IMR-90 (cell line): ENCODE measurements around the gene ARR3. TPM values are rescaled to one million over a fixed set of nuclear protein-coding genes. Genes with fewer than 3 reads are reported as not detected.

Experiments
- ATAC-seq: fragments of 200-7000 bp; cut with Tn5 transposase; 2 replicates; pipeline ENCODE4 v1.9.1; 2020; ENCODE audit warnings: low read depth, mild to moderate bottlenecking, moderate library complexity
- BruUV-seq: library from RNA; stranded (reverse); fragments of 400-500 nt; replicated peaks from 2 replicates; lab custom pipeline; 2021; lab: Mats Ljungman, UMichigan
- CTCF ChIA-PET: fragments of 300-600 bp; formaldehyde crosslinking; extraction: SDS; loops from one replicate; lab custom pipeline; 2021; ENCODE audit warnings: antibody characterized with exemption; lab: Yijun Ruan, JAX
- POLR2A ChIA-PET: fragments of 300-600 bp; sonication (Branson Sonifier 250); formaldehyde crosslinking; loops from one replicate; lab custom pipeline; 2022; ENCODE audit warnings: antibody characterized with exemption; ENCODE audit not compliant: unreplicated experiment; lab: Charles Lee
- DNase-seq: peaks from one replicate; pipeline ENCODE4 v3.0.0; 2013
- H2AFZ ChIP-seq: replicated peaks from 2 replicates; pipeline ENCODE3; 2013; ENCODE audit warnings: low read length, mild to moderate bottlenecking; ENCODE audit not compliant: poor library complexity
- H2AK5ac ChIP-seq: 2 replicates; pipeline ENCODE4 v1.6.1; 2013; ENCODE audit warnings: low read depth, low read length, inconsistent platforms
- H2AK9ac ChIP-seq: replicated peaks from 2 replicates; pipeline ENCODE3; 2013; ENCODE audit warnings: mild to moderate bottlenecking, low read depth, low read length, moderate library complexity; ENCODE audit not compliant: poor library complexity
- H2BK120ac ChIP-seq: 2 replicates; pipeline ENCODE4 v1.6.1; 2013; ENCODE audit warnings: low read depth, low read length, inconsistent platforms
- H2BK15ac ChIP-seq: 3 replicates; pipeline ENCODE4 v1.6.1; 2013; ENCODE audit warnings: low read depth, low read length, inconsistent platforms
- H2BK20ac ChIP-seq: 2 replicates; pipeline ENCODE4 v1.6.1; 2013; ENCODE audit warnings: low read depth, mild to moderate bottlenecking, inconsistent platforms, low read length, moderate library complexity
- H2BK5ac ChIP-seq: 2 replicates; pipeline ENCODE4 v1.6.1; 2013; ENCODE audit warnings: mild to moderate bottlenecking, low read depth, low read length, inconsistent platforms; ENCODE audit not compliant: poor library complexity, severe bottlenecking
- H3K14ac ChIP-seq: replicated peaks from 2 replicates; pipeline ENCODE4 v1.6.1; 2013; ENCODE audit warnings: low read depth, low read length, inconsistent platforms
- H3K18ac ChIP-seq: 2 replicates; pipeline ENCODE4 v1.6.1; 2013; ENCODE audit warnings: low read depth, low read length, control low read depth
- H3K23ac ChIP-seq: 2 replicates; pipeline ENCODE4 v1.6.1; 2013; ENCODE audit warnings: low read depth, low read length, inconsistent platforms
- H3K27ac ChIP-seq: 2 replicates; pipeline ENCODE4 v1.5.1; 2013; ENCODE audit warnings: mild to moderate bottlenecking, control low read depth, low read length; ENCODE audit not compliant: insufficient read depth
- H3K27me3 ChIP-seq: 2 replicates; pipeline ENCODE4 v1.6.1; 2013; ENCODE audit warnings: low read length; ENCODE audit not compliant: control insufficient read depth, insufficient read depth
- H3K36me3 ChIP-seq: 2 replicates; pipeline ENCODE4 v1.6.1; 2013; ENCODE audit warnings: low read length, mixed read lengths; ENCODE audit not compliant: control insufficient read depth, insufficient read depth
- H3K4ac ChIP-seq: 2 replicates; pipeline ENCODE4 v1.6.1; 2013; ENCODE audit warnings: low read depth, low read length, inconsistent platforms
- H3K4me1 ChIP-seq: 2 replicates; pipeline ENCODE4 v1.6.1; 2013; ENCODE audit warnings: low read length, mixed read lengths; ENCODE audit not compliant: control insufficient read depth, insufficient read depth
- H3K4me2 ChIP-seq: 2 replicates; pipeline ENCODE4 v1.6.1; 2013; ENCODE audit warnings: low read depth, mild to moderate bottlenecking, control low read depth, low read length, moderate library complexity
- H3K4me3 ChIP-seq: 2 replicates; pipeline ENCODE4 v1.5.1; 2013; ENCODE audit warnings: low read depth, mild to moderate bottlenecking, control low read depth, low read length, moderate library complexity; ENCODE audit not compliant: insufficient read depth
- H3K56ac ChIP-seq: 2 replicates; pipeline ENCODE4 v1.6.1; 2013; ENCODE audit warnings: low read length, inconsistent platforms; ENCODE audit not compliant: insufficient read depth; ENCODE audit errors: extremely low read depth
- H3K79me1 ChIP-seq, 2 experiments: 2 replicates each; pipeline ENCODE4 v1.6.1; 2013; ENCODE audit warnings: low read length in 2 of 2, inconsistent platforms in 1 of 2, low read depth in 1 of 2
- H3K9ac ChIP-seq: 2 replicates; pipeline ENCODE4 v1.6.1; 2013; ENCODE audit warnings: low read depth, low read length, control low read depth
- H3K9me1 ChIP-seq: 2 replicates; pipeline ENCODE4 v1.6.1; 2013; ENCODE audit warnings: low read length, inconsistent platforms; ENCODE audit not compliant: insufficient read depth
- H3K9me3 ChIP-seq: 2 replicates; pipeline ENCODE4 v1.6.1; 2013; ENCODE audit warnings: low read length; ENCODE audit not compliant: control insufficient read depth, insufficient read depth
- H4K20me1 ChIP-seq: 2 replicates; pipeline ENCODE4 v1.6.1; 2013; ENCODE audit warnings: low read length, inconsistent platforms; ENCODE audit not compliant: insufficient read depth
- H4K5ac ChIP-seq: 2 replicates; pipeline ENCODE4 v1.6.1; 2013; ENCODE audit warnings: mild to moderate bottlenecking, low read depth, low read length, control low read depth
- H4K8ac ChIP-seq, 2 experiments: 2 replicates each; pipeline ENCODE4 v1.6.1; 2013; ENCODE audit warnings: low read depth in 2 of 2, low read length in 2 of 2, control low read depth in 1 of 2, inconsistent platforms in 1 of 2
- H4K91ac ChIP-seq: 2 replicates; pipeline ENCODE4 v1.6.1; 2013; ENCODE audit warnings: low read depth, low read length, inconsistent platforms; ENCODE audit not compliant: insufficient read depth
- CHD1 ChIP-seq: IDR thresholded peaks from 2 replicates; pipeline ENCODE4 v1.6.1; 2012; ENCODE audit warnings: low read depth, low read length, improper control_type of control experiment
- ELK1 ChIP-seq: fragments of 150-350 bp; IDR thresholded peaks from 2 replicates; pipeline ENCODE4 v1.6.1; 2016; ENCODE audit warnings: low read depth, mild to moderate bottlenecking, low read length, moderate library complexity, borderline replicate concordance
- MAZ ChIP-seq: IDR thresholded peaks from 2 replicates; pipeline ENCODE4 v1.6.1; 2012; ENCODE audit warnings: low read depth, mild to moderate bottlenecking, low read length, improper control_type of control experiment, moderate library complexity, borderline replicate concordance
- RCOR1 ChIP-seq: IDR thresholded peaks from 2 replicates; pipeline ENCODE4 v1.6.1; 2012; ENCODE audit warnings: mild to moderate bottlenecking, low read length, improper control_type of control experiment; ENCODE audit not compliant: insufficient replicate concordance
- USF2 ChIP-seq: fragments of 150-350 bp; IDR thresholded peaks from 2 replicates; pipeline ENCODE4 v1.6.1; 2017; ENCODE audit warnings: mild to moderate bottlenecking, antibody characterized with exemption, low read length, low read depth
- WGBS, 2 experiments: methylation state at CpG; one replicate each; pipeline versions ENCODE4 v1.1.5 to v1.1.7; 2013; ENCODE audit warnings: missing lambda C conversion rate in 2 of 2; ENCODE audit not compliant: insufficient read length in 1 of 2; ENCODE audit errors: extremely low coverage in 2 of 2; 5-methylcytosine and 5-hydroxymethylcytosine counted together
- dilution Hi-C: fragments of 300-500 bp; cut with HindIII; formaldehyde crosslinking; loops from one replicate; pipeline ENCODE4 v1.14.3; 2018; ENCODE audit warnings: low sequenced_read_pairs; ENCODE audit not compliant: unreplicated experiment
- in situ Hi-C: fragments of 300-500 bp; cut with MboI; formaldehyde crosslinking; loops from 3 replicates; pipeline ENCODE4 v1.14.3; 2019; ENCODE audit warnings: low sequenced_read_pairs, inconsistent platforms, mixed read lengths
- intact Hi-C: fragments of 100-400 bp; cut with micrococcal nuclease; formaldehyde crosslinking; loops from 2 replicates; pipeline ENCODE4 v1.10.0; 2022
- polyA plus RNA-seq, 3 experiments: library from polyadenylated mRNA; depleted of rRNA; stranded (reverse); fragments of >200 nt; gene quantifications; 2 replicates each; pipeline ENCODE4 v1.2.3, GENCODE V29; 2012; ENCODE audit warnings: low replicate concordance in 1 of 3
- total RNA-seq: library from RNA; depleted of rRNA; stranded (reverse); fragments of >200 nt; gene quantifications from 2 replicates; pipeline ENCODE4 v1.2.3, GENCODE V29; 2012

The ARR3 gene
- total and polyA plus RNA-seq, 2 of the 4 experiments (the other 2 are of a cell fraction) = not detected

- Histone ChIP-seq H3K18ac (no peak overlapping the region), H3K4me3 (no peak overlapping the region), H3K9me3 (no peaks in the 10 kb centered on the region), H2BK120ac (no peak overlapping the region), H2BK15ac (no peak overlapping the region), H2BK20ac (no peak overlapping the region), H2BK5ac (no peak overlapping the region), H4K5ac (no peak overlapping the region), H2AK9ac (no peak overlapping the region), H3K79me1 (no peaks in the 10 kb centered on the region), H3K4me1 (no peaks in the 10 kb centered on the region), H3K14ac (no peak overlapping the region), H3K23ac (no peak overlapping the region), H2AK5ac (no peak overlapping the region), H3K27ac (no peak overlapping the region), H3K9ac (no peak overlapping the region), H2AFZ (no peak overlapping the region), H4K91ac (no peak overlapping the region), H3K56ac (no peak overlapping the region), H4K8ac (no peak overlapping the region), H3K27me3 (peaks cover 3% of the 10 kb centered on the region), H3K4me2 (no peak overlapping the region), H3K9me1 (no peaks in the 10 kb centered on the region), H4K20me1 (no peaks in the 10 kb centered on the region), H3K4ac (no peak overlapping the region), H3K36me3 (no peaks in the 10 kb centered on the region)
- ChIA-PET CTCF (no interaction called here), POLR2A (no interaction called here)
- intact Hi-C loops (no loop called here), in situ Hi-C loops (no loop called here), dilution Hi-C loops (no loop called here)
- no peak for ATAC-seq
- no peak for DNase-seq
- no peak for TF ChIP-seq ELK1
- no peak for TF ChIP-seq RCOR1
- no peak for TF ChIP-seq USF2
- no peak for TF ChIP-seq CHD1
- TF ChIP-seq MAZ = no peak
- WGBS, 2 experiments = no CpG with 5 or more reads among the region's 2 CpGs
- BruUV-seq = no TSS peak
These were observed 41.4 kb upstream of the ARR3 start for GRCh38 chrX:70226687-70227086.
